HuH-7.5 (cell line): ENCODE results near the gene ING3.
"Not testable (repeated sequence)": the region's sequence is repeated elsewhere in the genome, so short reads cannot be mapped to it uniquely, and the experiment has no call there.

Source experiments
- DNase-seq: peaks from one replicate; pipeline ENCODE4 v3.0.0; 2011; ENCODE audit warnings: low spot score

The ING3 gene

GRCh38 chr7:120951309-120951699 lies 727 bp downstream of the ING3 start:
- DNase-seq: no peak

GRCh38 chr7:120951826-120952225 lies 1.2 kb downstream of the ING3 start:
- no peak for DNase-seq

GRCh38 chr7:120955577-120956149 lies 5.1 kb downstream of the ING3 start:
- DNase-seq: no peak

GRCh38 chr7:120959929-120960484 lies 9.4 kb downstream of the ING3 start:
- DNase-seq: no peak

- DNase-seq: no peak
These were observed 10.1 kb downstream of the ING3 start for GRCh38 chr7:120960714-120961113.

- no peak for DNase-seq
These were observed 11.1 kb downstream of the ING3 start for GRCh38 chr7:120961638-120962173.

GRCh38 chr7:120964088-120964487 lies 13.5 kb downstream of the ING3 start:
- DNase-seq: no peak

- no peak for DNase-seq
These were observed 16.4 kb downstream of the ING3 start for GRCh38 chr7:120966961-120967360.

GRCh38 chr7:120973849-120974248 lies 23.3 kb downstream of the ING3 start:
- DNase-seq: no peak

- no peak for DNase-seq
These were observed 29.4 kb downstream of the ING3 start for GRCh38 chr7:120979765-120980499.

GRCh38 chr7:120981117-120981516 lies 30.5 kb downstream of the ING3 start:
- no peak for DNase-seq

- DNase-seq: no peak
These were observed 31.5 kb downstream of the ING3 start for GRCh38 chr7:120981888-120982615.

GRCh38 chr7:120983592-120983991 lies 33.0 kb downstream of the ING3 start:
- DNase-seq: not testable (repeated sequence)

GRCh38 chr7:120984406-120984805 lies 33.8 kb downstream of the ING3 start:
- DNase-seq: no peak

GRCh38 chr7:120985130-120985758 lies 34.7 kb downstream of the ING3 start:
- no peak for DNase-seq

GRCh38 chr7:120985839-120986238 lies 35.3 kb downstream of the ING3 start:
- no peak for DNase-seq

- DNase-seq: no peak
These were observed 36.1 kb downstream of the ING3 start for GRCh38 chr7:120986650-120987049.

- DNase-seq: no peak
These were observed 36.7 kb downstream of the ING3 start for GRCh38 chr7:120987280-120987679.

- DNase-seq: peak; percentile 61
These were observed 37.4 kb downstream of the ING3 start for GRCh38 chr7:120987683-120988590.

GRCh38 chr7:120988591-120989256 lies 38.1 kb downstream of the ING3 start, which contains the start of gene CPED1:
Gene CPED1, plus strand, starts transcription at chr7:120988711. Its CDS starts 911 bp downstream, at chr7:120989622.
- DNase-seq: peak; percentile 32
